IMR-90 (cell line): Measurements from ENCODE around the gene METTL17. TPM values are rescaled to one million over a fixed set of nuclear protein-coding genes. Genes with fewer than 3 reads are reported as not detected.

ENCODE experiments used
- ATAC-seq: fragments of 200-7000 bp; cut with Tn5 transposase; 2 replicates; pipeline ENCODE4 v1.9.1; 2020; ENCODE audit warnings: low read depth, mild to moderate bottlenecking, moderate library complexity
- BruUV-seq: library from RNA; stranded (reverse); fragments of 400-500 nt; replicated peaks from 2 replicates; lab custom pipeline; 2021; lab: Mats Ljungman, UMichigan
- CTCF ChIA-PET: fragments of 300-600 bp; formaldehyde crosslinking; extraction: SDS; loops from one replicate; lab custom pipeline; 2021; ENCODE audit warnings: antibody characterized with exemption; lab: Yijun Ruan, JAX
- POLR2A ChIA-PET: fragments of 300-600 bp; sonication (Branson Sonifier 250); formaldehyde crosslinking; loops from one replicate; lab custom pipeline; 2022; ENCODE audit warnings: antibody characterized with exemption; ENCODE audit not compliant: unreplicated experiment; lab: Charles Lee
- DNase-seq: peaks from one replicate; pipeline ENCODE4 v3.0.0; 2013
- H2AFZ ChIP-seq: replicated peaks from 2 replicates; pipeline ENCODE3; 2013; ENCODE audit warnings: low read length, mild to moderate bottlenecking; ENCODE audit not compliant: poor library complexity
- H2AK5ac ChIP-seq: 2 replicates; pipeline ENCODE4 v1.6.1; 2013; ENCODE audit warnings: low read depth, low read length, inconsistent platforms
- H2AK9ac ChIP-seq: replicated peaks from 2 replicates; pipeline ENCODE3; 2013; ENCODE audit warnings: mild to moderate bottlenecking, low read depth, low read length, moderate library complexity; ENCODE audit not compliant: poor library complexity
- H2BK120ac ChIP-seq: 2 replicates; pipeline ENCODE4 v1.6.1; 2013; ENCODE audit warnings: low read depth, low read length, inconsistent platforms
- H2BK15ac ChIP-seq: 3 replicates; pipeline ENCODE4 v1.6.1; 2013; ENCODE audit warnings: low read depth, low read length, inconsistent platforms
- H2BK20ac ChIP-seq: 2 replicates; pipeline ENCODE4 v1.6.1; 2013; ENCODE audit warnings: low read depth, mild to moderate bottlenecking, inconsistent platforms, low read length, moderate library complexity
- H2BK5ac ChIP-seq: 2 replicates; pipeline ENCODE4 v1.6.1; 2013; ENCODE audit warnings: mild to moderate bottlenecking, low read depth, low read length, inconsistent platforms; ENCODE audit not compliant: poor library complexity, severe bottlenecking
- H3K14ac ChIP-seq: replicated peaks from 2 replicates; pipeline ENCODE4 v1.6.1; 2013; ENCODE audit warnings: low read depth, low read length, inconsistent platforms
- H3K18ac ChIP-seq: 2 replicates; pipeline ENCODE4 v1.6.1; 2013; ENCODE audit warnings: low read depth, low read length, control low read depth
- H3K23ac ChIP-seq: 2 replicates; pipeline ENCODE4 v1.6.1; 2013; ENCODE audit warnings: low read depth, low read length, inconsistent platforms
- H3K27ac ChIP-seq: 2 replicates; pipeline ENCODE4 v1.5.1; 2013; ENCODE audit warnings: mild to moderate bottlenecking, control low read depth, low read length; ENCODE audit not compliant: insufficient read depth
- H3K27me3 ChIP-seq: 2 replicates; pipeline ENCODE4 v1.6.1; 2013; ENCODE audit warnings: low read length; ENCODE audit not compliant: control insufficient read depth, insufficient read depth
- H3K36me3 ChIP-seq: 2 replicates; pipeline ENCODE4 v1.6.1; 2013; ENCODE audit warnings: low read length, mixed read lengths; ENCODE audit not compliant: control insufficient read depth, insufficient read depth
- H3K4ac ChIP-seq: 2 replicates; pipeline ENCODE4 v1.6.1; 2013; ENCODE audit warnings: low read depth, low read length, inconsistent platforms
- H3K4me1 ChIP-seq: 2 replicates; pipeline ENCODE4 v1.6.1; 2013; ENCODE audit warnings: low read length, mixed read lengths; ENCODE audit not compliant: control insufficient read depth, insufficient read depth
- H3K4me2 ChIP-seq: 2 replicates; pipeline ENCODE4 v1.6.1; 2013; ENCODE audit warnings: low read depth, mild to moderate bottlenecking, control low read depth, low read length, moderate library complexity
- H3K4me3 ChIP-seq: 2 replicates; pipeline ENCODE4 v1.5.1; 2013; ENCODE audit warnings: low read depth, mild to moderate bottlenecking, control low read depth, low read length, moderate library complexity; ENCODE audit not compliant: insufficient read depth
- H3K56ac ChIP-seq: 2 replicates; pipeline ENCODE4 v1.6.1; 2013; ENCODE audit warnings: low read length, inconsistent platforms; ENCODE audit not compliant: insufficient read depth; ENCODE audit errors: extremely low read depth
- H3K79me1 ChIP-seq, 2 experiments: 2 replicates each; pipeline ENCODE4 v1.6.1; 2013; ENCODE audit warnings: low read length in 2 of 2, inconsistent platforms in 1 of 2, low read depth in 1 of 2
- H3K9ac ChIP-seq: 2 replicates; pipeline ENCODE4 v1.6.1; 2013; ENCODE audit warnings: low read depth, low read length, control low read depth
- H3K9me1 ChIP-seq: 2 replicates; pipeline ENCODE4 v1.6.1; 2013; ENCODE audit warnings: low read length, inconsistent platforms; ENCODE audit not compliant: insufficient read depth
- H3K9me3 ChIP-seq: 2 replicates; pipeline ENCODE4 v1.6.1; 2013; ENCODE audit warnings: low read length; ENCODE audit not compliant: control insufficient read depth, insufficient read depth
- H4K20me1 ChIP-seq: 2 replicates; pipeline ENCODE4 v1.6.1; 2013; ENCODE audit warnings: low read length, inconsistent platforms; ENCODE audit not compliant: insufficient read depth
- H4K5ac ChIP-seq: 2 replicates; pipeline ENCODE4 v1.6.1; 2013; ENCODE audit warnings: mild to moderate bottlenecking, low read depth, low read length, control low read depth
- H4K8ac ChIP-seq, 2 experiments: 2 replicates each; pipeline ENCODE4 v1.6.1; 2013; ENCODE audit warnings: low read depth in 2 of 2, low read length in 2 of 2, control low read depth in 1 of 2, inconsistent platforms in 1 of 2
- H4K91ac ChIP-seq: 2 replicates; pipeline ENCODE4 v1.6.1; 2013; ENCODE audit warnings: low read depth, low read length, inconsistent platforms; ENCODE audit not compliant: insufficient read depth
- BHLHE40 ChIP-seq: fragments of 150-350 bp; IDR thresholded peaks from 2 replicates; pipeline ENCODE4 v1.6.1; 2016; ENCODE audit warnings: mild to moderate bottlenecking, low read depth, low read length
- CHD1 ChIP-seq: IDR thresholded peaks from 2 replicates; pipeline ENCODE4 v1.6.1; 2012; ENCODE audit warnings: low read depth, low read length, improper control_type of control experiment
- CTCF ChIP-seq: conservative IDR thresholded peaks from 2 replicates; pipeline ENCODE4 v1.5.1; 2012; ENCODE audit warnings: mild to moderate bottlenecking, low read depth, low read length, improper control_type of control experiment
- WGBS, 2 experiments: methylation state at CpG; one replicate each; pipeline versions ENCODE4 v1.1.5 to v1.1.7; 2013; ENCODE audit warnings: missing lambda C conversion rate in 2 of 2; ENCODE audit not compliant: insufficient read length in 1 of 2; ENCODE audit errors: extremely low coverage in 2 of 2; 5-methylcytosine and 5-hydroxymethylcytosine counted together
- dilution Hi-C: fragments of 300-500 bp; cut with HindIII; formaldehyde crosslinking; loops from one replicate; pipeline ENCODE4 v1.14.3; 2018; ENCODE audit warnings: low sequenced_read_pairs; ENCODE audit not compliant: unreplicated experiment
- in situ Hi-C: fragments of 300-500 bp; cut with MboI; formaldehyde crosslinking; loops from 3 replicates; pipeline ENCODE4 v1.14.3; 2019; ENCODE audit warnings: low sequenced_read_pairs, inconsistent platforms, mixed read lengths
- intact Hi-C: fragments of 100-400 bp; cut with micrococcal nuclease; formaldehyde crosslinking; loops from 2 replicates; pipeline ENCODE4 v1.10.0; 2022
- polyA plus RNA-seq, 3 experiments: library from polyadenylated mRNA; depleted of rRNA; stranded (reverse); fragments of >200 nt; gene quantifications; 2 replicates each; pipeline ENCODE4 v1.2.3, GENCODE V29; 2012; ENCODE audit warnings: low replicate concordance in 1 of 3
- total RNA-seq: library from RNA; depleted of rRNA; stranded (reverse); fragments of >200 nt; gene quantifications from 2 replicates; pipeline ENCODE4 v1.2.3, GENCODE V29; 2012

The METTL17 gene
- total and polyA plus RNA-seq, 2 of the 4 experiments (the other 2 are of a cell fraction), result 32.8 to 69.7 TPM

- H2AK9ac ChIP-seq, result no peak overlapping the region
- no peak overlapping the region for H3K4me3 ChIP-seq
- no peak overlapping the region for H3K56ac ChIP-seq
- H2BK20ac ChIP-seq, result no peak overlapping the region
- no peak overlapping the region for H4K5ac ChIP-seq
- CTCF ChIA-PET, result interaction anchor here (1.2 kb wide), 1 partner anchor 29 kb away, joined by 6 read pairs; no protein-coding TSS in a partner anchor
- no peak overlapping the region for H2AFZ ChIP-seq
- H3K18ac ChIP-seq, result no peak overlapping the region
- ATAC-seq (no peak), DNase-seq (no peak)
- dilution Hi-C loops, result no loop called here
- no peak overlapping the region for H3K4me2 ChIP-seq
- H3K4me1 ChIP-seq, result peaks cover 2% of the 10 kb centered on the region; the same call in 1 of the 2 replicates
- H4K20me1 ChIP-seq, result no peaks in the 10 kb centered on the region
- POLR2A ChIA-PET, result no interaction called here
- no TSS peak for BruUV-seq
- no peak overlapping the region for H4K8ac ChIP-seq
- TF ChIP-seq CHD1 (no peak), CTCF (no peak), BHLHE40 (no peak)
- H3K9me1 ChIP-seq, result no peaks in the 10 kb centered on the region
- no peak overlapping the region for H2BK15ac ChIP-seq
- H3K4ac ChIP-seq, result no peak overlapping the region
- H3K27me3 ChIP-seq, result peaks cover 25% of the 10 kb centered on the region
- in situ Hi-C loops, result no loop called here
- H3K14ac ChIP-seq, result no peak overlapping the region
- H3K27ac ChIP-seq, result no peak overlapping the region
- H3K36me3 ChIP-seq, result no peaks in the 10 kb centered on the region
- no peak overlapping the region for H3K9ac ChIP-seq
- H2AK5ac ChIP-seq, result no peak overlapping the region
- no peak overlapping the region for H3K23ac ChIP-seq
- no peaks in the 10 kb centered on the region for H3K79me1 ChIP-seq
- H4K91ac ChIP-seq, result no peak overlapping the region
- no peak overlapping the region for H2BK120ac ChIP-seq
- no peaks in the 10 kb centered on the region for H3K9me3 ChIP-seq
- H2BK5ac ChIP-seq, result no peak overlapping the region
- no CpG with 5 or more reads among the region's 2 CpGs for WGBS, 2 experiments
- intact Hi-C loops, result no loop called here
Measured at GRCh38 chr14:21043387-21043973, 53.7 kb downstream of the METTL17 start.
